Measurements from ENCODE around the gene SHROOM3.

SHROOM3 gene

DNA sequence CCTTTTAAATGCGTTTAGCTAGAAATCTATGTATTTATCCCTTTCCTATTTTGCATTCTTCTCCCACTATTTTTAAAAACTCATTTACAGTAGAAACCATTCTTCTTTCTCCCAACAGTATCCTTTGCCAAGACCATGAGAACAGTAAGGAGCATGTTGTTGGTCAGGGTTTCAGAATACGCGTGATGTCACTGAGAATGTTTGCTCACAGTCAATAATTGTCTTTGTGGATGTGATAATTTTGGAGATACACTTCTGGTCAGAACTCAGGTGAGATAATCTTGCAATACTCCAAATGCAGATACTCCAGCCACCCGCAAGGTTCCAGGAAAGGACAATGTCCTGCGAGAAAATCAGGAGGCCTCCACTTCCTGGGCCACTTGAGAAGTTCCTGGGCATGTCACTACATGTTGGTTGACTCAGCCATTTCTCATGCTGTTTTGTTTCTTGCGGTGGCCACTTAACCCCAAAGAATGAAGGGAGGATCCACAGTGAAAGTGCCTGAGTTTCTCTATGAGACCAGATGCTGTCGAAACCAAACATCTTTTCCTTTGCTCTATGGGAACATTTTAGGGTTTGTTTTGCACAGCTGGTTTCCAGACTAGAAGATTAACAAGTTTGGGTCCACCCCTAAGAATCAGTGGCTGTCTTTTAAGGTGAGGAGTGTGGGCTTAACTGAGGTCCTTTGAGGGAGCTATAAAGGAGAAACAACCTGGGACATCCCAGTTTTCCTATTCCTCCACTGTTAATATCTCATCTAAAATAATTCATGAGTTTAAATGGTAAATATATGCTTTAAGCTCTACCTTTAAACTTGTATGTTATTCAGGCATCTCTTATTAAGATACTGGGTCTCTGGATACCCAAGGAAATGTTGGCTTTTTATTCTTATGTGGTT is 346.9 kb downstream of the SHROOM3 start:
- peak; percentile 76 for DNase-seq (ENCODE audit: low spot score)

DNA sequence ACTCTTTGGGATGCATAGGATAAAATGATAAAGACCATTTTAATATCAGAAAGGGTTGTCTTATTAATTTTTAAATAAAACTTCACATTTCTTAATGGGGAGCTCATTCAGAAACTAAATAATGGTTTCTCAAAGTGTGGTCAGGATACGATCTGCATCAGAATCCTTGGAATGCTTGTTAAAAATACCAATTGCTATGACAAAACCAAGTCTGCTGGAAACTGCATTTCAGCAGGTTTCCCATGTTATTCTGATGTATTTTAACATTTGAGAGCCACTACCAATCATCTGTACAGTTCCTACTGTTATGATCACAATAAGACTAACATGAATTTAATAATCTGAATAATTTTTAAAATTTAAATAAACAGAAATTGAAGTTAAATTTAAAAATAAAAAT is 347.8 kb downstream of the SHROOM3 start:
- DNase-seq (ENCODE audit: low spot score) = no peak

DNA sequence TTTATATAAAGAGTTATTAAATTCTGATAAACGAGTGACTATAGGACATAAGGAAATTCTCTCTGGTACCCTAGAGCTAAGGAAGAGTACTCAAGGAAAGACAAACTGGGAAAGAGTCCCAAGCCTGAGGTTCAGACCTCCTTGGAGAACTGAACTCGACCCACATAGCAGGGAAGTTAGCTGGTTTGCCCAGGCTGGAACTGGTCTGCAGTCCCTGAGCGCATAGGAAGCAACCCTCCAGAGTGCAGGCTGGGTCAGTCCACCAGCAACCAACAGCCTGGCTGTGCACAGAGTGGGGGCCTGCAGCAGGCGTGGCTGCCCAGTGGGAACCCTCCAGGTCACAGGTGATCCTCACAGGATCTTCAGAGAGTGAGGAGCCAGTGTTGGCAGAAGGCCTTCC is 348.8 kb downstream of the SHROOM3 start:
- no peak for DNase-seq (ENCODE audit: low spot score)

DNA sequence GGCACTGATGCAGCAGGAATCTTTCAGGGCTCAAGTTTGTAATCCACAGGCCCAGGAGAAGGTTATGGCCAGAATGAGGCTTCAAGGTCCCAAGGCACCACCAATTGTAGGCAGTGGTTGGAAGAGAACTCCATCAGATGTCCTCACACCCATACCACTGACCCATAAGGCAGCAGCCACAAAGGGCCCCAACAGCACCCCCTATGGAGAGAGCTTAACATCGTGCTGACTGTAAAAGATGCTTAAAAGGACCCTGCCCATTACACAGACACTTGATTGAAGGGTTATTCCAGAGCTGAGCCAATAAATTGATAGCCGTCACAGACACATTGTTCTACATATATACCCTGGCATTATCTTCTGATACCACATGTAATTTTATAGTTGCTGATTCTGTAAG is 349.2 kb downstream of the SHROOM3 start:
- no peak for DNase-seq (ENCODE audit: low spot score)

DNA sequence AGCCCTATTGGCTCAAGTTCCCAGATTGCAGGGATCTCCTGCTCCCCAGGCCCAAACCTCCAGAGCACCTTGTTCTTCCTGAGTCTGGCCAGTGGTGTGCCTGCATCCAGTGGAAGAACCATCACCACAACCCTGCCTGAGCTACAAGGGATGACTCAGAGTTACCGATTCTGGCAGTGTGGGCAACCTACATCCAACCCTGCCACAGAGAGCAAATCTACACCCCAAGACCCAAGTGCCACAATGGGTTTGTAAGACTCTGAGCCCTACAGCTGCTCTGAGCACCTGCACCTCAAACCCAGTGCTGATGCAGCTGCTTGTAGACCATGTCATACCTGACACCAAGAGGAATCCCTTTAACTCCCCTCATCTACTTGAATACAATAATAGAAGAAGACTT is 352.9 kb downstream of the SHROOM3 start:
- DNase-seq (ENCODE audit: low spot score) = no peak

DNA sequence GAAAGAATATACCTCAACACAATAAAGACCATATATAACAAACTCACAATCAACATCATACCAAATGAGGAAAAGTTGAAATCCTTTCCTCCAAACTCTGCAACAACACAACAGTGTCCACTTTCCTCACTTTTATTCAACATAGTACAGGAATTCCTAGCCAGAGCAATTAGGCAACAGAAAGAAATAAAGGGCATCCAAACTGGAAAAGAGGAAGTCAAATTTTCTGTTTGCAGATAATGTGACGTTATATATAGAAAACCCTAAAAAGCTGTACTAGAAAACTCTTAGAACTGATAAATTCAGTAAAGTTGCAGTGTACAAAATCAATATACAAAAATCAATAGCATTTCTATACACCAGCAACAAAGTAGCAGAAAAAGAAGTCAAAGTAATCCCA is 355.3 kb downstream of the SHROOM3 start:
- no peak for DNase-seq (ENCODE audit: low spot score)

DNA sequence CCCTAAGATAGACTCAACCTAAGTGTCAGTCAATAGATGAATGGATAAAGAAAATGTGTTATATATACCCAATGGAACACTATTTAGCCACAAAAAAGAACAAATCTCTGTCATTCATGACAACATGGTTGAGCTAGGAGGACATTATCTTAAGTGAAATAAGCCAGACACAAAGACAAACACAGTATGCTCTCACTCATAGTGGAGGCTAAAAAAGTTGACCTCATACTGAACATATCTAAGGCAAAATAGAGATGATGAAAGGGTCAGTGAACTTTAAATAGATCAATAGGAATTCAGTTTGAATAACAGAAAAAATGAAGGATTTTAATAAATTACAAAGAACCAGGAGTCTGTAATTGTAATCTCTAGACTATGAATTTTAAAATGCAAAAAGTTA is 356.4 kb downstream of the SHROOM3 start:
- DNase-seq (ENCODE audit: low spot score) = no peak

DNA sequence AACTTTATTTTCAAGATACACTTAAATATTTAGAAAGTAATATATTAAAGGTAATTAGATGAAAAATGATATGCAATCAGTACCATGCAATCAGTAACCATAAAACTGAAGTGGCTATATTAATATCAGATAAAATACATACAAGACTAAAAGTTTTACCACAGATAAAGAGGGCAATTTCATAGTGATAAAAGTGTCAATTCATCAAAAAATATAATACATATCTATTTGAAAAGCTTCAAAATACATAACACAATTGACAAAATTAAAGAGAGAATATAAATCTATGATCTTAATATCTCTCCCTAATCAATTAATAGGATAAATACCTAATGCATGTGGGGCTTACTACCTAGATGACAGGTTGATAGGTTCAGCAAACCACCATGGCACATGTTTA is 357.4 kb downstream of the SHROOM3 start:
- no peak for DNase-seq (ENCODE audit: low spot score)

DNA sequence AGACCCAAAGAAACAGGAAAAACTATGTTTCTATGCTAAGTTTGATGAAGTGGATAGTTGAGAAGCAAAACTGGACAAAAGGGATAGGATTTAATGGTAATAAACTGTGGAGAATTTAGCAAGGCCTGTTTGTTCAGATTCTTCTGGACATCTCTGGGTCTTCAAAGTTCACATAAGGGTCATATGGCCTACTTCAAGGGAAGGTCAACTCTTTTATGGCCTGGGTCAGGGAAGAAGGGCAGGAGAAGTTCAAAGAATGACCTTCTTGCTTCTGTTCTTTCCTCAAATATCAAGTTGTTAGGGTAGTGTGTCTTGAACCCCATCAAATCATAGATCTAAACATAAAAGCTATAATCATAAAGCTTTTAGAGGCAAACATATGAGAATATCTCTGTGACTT is 360.2 kb downstream of the SHROOM3 start:
- DNase-seq (ENCODE audit: low spot score) = no peak

DNA sequence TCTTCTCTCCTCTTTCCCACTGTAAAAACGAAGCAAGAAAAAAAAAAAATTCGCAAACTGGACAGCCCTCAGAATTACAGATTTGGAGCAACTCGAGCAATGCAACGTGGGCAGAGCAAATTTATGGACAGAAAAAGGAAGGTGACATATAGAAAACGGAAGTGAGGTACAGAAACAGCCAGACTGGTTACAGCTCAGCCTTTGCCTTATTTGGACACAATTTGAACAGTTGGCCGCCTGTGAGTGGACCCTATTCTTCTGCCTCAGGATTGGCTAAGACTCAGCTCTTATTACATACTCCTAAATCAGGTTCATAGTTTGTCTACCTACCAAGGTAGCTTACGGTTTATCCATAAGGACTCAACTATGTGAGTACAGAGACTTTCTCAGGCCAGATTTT is 364.1 kb downstream of the SHROOM3 start:
- no peak for DNase-seq (ENCODE audit: low spot score)

DNA sequence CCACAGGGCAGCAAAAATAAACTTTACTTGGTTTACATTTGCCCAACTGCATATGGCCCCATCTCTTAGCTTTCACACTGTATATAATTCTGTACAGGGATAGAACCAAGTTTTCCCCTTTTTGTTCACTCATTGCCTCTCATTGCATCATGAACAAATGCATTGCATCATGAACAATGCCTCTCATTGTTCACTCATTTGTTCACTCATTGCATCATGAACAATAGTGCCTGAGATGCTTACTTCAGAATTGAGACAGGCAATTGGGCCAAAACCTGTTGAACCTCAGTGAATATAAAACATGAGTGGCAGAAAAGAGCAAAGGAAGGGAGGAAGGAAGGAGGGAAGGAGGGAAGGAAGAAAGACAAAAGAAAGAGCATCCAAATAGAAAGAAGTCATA is 364.7 kb downstream of the SHROOM3 start:
- no peak for DNase-seq (ENCODE audit: low spot score)

DNA sequence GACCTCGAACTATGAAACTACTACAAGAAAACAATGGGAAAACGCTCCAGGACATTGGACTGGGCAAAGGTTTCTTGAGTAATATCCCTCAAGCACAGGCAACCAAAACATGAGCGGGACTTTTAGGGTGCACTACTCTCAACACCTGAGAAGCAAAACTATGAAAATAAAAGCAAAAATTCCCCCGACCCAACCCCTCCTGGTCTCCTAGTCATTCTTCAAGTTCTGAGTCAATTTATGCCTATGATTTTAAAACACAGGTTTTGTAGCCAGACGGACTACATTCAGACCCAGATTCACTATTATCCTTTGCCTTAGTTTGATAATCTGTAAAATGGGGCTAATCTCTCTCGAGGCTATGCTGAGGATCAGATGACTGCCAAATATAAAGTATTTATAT is 365.9 kb downstream of the SHROOM3 start:
- DNase-seq (ENCODE audit: low spot score) = no peak

DNA sequence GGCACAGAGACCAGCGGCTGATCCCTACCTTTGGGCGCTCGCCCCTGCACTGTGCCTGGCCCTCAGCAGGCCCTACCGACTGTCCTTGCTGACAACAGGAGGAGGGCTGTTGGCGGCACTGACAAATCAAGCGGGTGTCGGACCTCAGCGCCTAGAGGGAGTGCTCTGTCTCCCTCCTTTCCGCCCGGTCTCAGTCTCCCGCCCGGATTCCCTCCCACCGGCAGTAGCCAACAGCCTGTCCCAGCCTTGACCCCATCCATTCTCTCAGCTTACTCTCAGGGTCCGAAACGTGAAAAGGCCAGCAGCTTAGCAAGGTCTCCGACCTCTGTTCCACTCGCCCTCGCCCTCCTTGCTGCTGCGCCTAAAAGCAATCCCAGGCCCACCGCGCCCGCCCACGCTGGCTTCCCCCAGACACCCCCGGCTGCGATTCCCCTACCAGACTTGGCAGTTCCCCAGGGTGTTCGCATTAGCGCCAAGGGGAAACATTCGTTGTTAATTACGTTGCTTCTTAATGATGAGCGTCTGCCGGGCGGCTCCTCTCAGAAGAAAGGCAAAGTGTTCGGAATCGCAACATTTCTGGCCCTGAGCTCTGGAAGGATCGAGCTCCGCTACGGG is 366.7 kb downstream of the SHROOM3 start:
- no peak for DNase-seq (ENCODE audit: low spot score)

DNA sequence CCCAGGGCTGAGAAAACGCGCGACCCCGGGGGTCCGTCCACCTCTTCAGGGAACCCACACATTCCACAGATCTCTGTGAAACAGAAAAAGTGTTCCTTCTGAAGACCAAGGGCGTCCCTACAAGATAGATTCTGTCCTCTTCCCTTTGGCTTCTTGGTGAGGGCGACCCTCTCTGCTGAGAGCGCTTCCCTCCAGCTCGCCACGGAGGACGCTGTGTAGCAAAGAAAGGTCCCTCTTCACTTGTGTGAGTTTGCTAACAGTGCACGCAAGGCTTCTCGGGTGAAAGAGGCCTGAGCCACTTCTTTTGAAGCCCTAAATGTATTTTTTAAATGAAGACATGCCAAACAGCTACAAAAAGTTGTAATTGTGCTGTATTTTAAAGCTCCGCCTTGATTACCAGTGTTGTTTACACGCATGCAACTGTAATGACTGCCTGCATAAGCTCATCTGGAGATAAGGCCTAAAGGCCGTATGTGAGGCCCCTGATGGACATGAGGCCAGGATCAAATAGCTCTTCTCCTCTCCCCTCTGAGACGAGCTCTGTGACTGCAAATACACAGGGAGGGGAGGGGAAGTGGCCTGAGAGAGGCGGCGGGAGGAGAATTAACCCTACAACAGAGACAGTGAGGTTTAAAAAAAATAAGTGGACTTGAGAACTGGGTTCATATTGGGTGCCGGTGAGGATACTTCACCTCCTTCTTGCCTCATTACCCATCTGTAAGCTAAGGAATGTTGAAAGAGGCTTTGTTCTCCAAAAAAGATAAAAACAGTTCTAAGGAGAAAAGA is 367.4 kb downstream of the SHROOM3 start:
- DNase-seq (ENCODE audit: low spot score) = no peak

DNA sequence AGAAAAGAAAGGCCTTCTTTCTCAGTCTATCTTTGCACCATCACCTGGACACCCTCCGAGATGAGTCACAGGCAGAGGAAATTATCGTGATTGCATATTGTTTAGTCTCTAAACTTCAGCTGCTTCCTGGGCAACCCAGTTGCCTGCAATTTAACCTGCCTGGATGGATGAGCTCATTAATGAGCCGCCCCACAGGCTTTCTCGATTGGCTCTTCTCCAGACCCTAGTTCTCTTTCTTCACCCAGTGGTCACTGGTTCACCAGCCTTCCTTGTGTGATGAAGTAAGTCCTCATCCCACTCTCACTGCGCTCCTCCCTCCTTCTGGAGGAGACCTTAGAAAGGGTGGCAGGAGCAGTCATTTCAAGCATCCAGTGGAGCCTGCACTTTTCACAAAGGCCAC is 368.5 kb downstream of the SHROOM3 start:
- peak; percentile 14 for DNase-seq (ENCODE audit: low spot score)

DNA sequence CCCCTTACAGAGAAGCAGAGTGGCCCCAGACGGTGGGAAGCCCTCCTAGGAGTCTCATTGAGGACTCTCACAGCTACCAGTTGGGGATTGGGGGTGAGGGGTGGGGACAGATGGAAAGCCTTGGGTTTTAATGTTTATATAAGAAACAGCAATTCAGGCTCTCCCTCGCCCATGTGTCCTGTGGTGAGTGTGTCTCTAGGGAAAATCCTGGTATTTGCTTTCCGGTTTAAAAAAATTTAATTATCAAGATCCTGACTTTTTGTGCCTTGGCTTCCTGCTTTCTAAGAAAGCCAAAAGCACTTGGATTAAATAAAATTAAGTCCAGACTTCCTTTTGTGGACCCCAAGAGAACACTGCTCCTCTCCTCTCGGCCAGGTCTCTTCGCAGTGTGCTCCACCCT is 369.1 kb downstream of the SHROOM3 start:
- no peak for DNase-seq (ENCODE audit: low spot score)

DNA sequence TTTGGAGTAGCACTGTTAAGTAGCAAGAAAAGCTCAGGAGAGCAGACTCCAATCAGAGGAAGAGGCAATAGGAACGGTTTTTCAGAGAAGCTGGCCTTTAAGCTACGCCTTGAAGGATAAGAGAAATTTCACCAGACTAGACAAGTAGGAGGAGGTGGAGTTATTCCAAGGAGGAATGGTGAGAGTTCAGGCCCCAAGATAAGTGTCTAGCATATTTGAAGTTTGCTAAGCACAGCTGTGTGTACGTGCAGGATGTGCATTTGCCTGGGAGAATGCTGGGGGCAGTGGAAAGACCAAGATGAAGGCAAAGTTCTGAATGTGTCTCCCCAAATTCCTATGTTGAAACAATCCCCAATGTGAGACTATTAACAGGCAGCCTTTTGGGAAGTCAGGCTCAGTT is 371.3 kb downstream of the SHROOM3 start:
- DNase-seq (ENCODE audit: low spot score) = no peak

DNA sequence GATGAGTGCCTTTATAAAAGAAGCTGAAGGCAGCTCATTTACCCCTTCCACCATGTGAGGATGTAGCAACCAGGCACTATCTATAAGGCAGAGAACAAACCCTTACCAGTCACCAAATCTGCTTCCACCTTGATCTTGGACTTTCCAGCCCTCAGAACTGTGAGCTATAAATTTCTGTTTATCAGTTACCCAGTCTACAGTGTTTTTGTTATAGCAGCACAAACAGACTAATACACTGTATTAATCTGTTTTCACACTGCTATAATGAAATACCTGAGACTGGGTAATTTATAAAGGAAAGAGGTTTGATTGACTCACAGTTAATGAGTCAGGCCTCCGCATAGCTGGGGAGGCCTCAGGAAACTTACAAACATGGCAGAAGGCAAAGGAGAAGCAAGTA is 371.7 kb downstream of the SHROOM3 start:
- DNase-seq (ENCODE audit: low spot score) = no peak

DNA sequence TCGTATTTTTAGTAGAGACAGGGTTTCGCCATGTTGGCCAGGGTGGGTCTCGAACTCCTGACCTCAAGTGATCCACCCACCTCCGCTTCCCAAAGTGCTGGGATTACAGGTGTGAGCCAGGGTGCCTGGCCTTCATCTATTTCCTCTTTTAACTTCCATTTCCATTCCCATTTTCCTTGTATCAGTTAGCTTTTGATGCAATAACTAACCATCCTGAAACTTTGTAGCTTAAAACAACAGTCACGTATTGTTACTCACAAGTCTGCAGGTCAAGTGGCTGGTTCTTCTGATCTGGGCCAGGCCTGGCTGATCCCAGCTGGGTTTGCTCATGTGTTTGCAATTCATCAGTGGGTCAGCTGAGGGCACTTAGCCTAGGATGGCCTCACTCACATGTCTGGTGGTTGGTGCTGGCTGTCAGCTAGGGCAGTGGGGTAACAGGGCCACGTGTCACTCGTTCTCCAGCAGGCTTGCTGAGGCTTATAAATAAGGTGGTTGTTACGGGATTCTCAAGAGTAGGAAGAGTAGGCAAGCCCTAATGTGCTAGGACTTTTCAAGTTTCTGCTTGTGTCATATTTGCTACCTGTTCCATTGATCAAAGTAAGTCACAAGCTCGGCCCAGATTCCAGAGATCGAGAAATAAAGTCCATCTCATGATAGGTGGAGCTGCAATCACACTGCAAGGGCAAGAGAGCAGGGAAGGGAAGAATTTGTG is 374.7 kb downstream of the SHROOM3 start:
- no peak for DNase-seq (ENCODE audit: low spot score)

DNA sequence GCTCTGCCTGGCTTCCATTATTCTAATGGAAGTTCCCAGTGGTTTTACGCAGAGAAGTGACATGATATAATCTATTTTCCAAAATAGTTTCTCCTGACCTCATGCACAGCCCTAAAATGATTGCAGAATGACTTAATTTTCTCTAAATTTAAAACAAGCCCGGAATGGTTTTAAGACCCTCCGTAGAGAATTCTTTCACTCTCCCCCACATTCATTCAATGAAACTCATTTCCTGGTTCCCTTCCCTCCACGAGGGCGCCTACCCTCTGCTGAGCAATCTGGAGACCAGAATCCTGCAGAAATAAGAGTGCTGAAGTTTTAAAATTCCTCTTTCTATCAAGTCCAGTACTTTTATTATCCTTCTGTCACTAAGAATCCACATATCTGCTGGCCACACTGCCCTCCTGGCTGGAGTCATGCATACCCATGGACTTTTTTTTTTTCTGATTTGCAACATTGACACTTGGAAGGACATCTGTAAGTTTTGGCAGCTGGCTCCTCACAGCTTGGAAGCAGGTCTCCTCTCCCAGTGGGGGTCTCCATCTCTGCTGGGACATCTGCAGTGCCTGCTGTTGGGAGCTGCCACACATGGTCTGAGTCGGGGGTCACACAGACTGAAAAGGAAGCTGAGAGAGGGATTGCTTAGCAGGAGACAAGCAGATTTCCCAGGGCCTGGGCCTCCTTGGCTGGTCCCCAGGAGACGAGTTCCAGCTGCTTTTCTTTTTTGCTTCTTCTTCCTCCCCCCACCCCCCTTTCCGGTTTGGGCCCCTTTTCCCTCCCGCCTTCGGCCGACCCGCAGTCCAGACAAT is 376.8 kb downstream of the SHROOM3 start:
- no peak for DNase-seq (ENCODE audit: low spot score)

DNA sequence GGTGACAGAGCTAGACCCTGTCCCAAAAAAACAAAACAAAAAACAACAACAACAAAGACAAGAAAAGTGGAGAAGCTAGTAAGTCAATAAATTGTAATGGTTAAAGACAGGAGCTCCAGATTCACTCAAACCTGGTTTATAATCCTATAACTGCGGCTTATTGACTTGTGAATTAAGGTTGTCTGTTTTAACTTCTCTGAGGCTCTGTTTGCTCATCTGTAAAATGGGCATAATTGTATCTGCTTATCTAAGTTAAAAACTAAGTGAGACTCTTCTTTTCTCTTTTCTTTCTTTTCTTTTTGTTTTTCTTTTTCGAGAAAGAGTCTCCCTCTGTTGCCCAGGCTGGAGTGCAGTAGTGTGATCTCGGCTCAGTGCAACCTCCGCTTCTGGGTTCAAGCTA is 378.0 kb downstream of the SHROOM3 start:
- no peak for DNase-seq (ENCODE audit: low spot score)

DNA sequence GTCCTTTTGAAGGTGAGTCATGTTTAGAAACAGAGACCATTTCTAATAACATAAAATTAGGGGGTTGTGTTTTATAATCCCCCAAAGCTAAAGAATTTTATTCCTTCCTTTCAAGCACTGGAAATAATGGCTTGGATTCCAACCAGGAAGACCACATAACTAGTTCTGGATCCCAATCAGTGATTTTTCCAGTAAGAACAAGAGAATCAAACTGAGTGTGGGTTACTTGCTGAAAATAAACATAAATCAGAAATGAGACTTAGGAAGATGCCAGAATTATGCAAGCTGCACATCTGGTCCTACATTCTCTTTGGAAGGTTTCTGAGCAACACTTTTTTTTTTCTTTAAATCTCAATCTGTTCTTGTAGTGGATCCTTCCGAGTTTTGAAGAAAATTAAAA is 386.6 kb downstream of the SHROOM3 start:
- no peak for DNase-seq (ENCODE audit: low spot score)

Measured in RKO (cell line).